Astrocyte (in vitro differentiated cells and primary cell): Measurements from ENCODE around the gene FRS2. TPM values are rescaled to one million over a fixed set of nuclear protein-coding genes. Genes with fewer than 3 reads are reported as not detected.

Experiments used
- DNase-seq: peaks from one replicate; pipeline ENCODE4 v3.0.0-alpha.2; 2010; ENCODE audit warnings: low read depth
- FAIRE-seq: peaks from 2 replicates; lab custom pipeline; 2011; peaks lifted over from hg19 to GRCh38; lab: Jason Lieb, UNC
- H2AFZ ChIP-seq: 2 replicates; pipeline ENCODE4 v1.6.0; 2012; ENCODE audit warnings: low read depth, low read length, inconsistent platforms
- H3K27ac ChIP-seq: 2 replicates; pipeline ENCODE4 v1.5.1; 2011; ENCODE audit warnings: low read depth, low read length, inconsistent platforms
- H3K27me3 ChIP-seq: 2 replicates; pipeline ENCODE4 v1.6.0; 2011; ENCODE audit warnings: low read length, inconsistent platforms; ENCODE audit not compliant: insufficient read depth
- H3K36me3 ChIP-seq: 2 replicates; pipeline ENCODE4 v1.5.1; 2011; ENCODE audit warnings: low read length, inconsistent platforms; ENCODE audit not compliant: insufficient read depth
- H3K4me1 ChIP-seq: 2 replicates; pipeline ENCODE4 v1.5.1; 2011; ENCODE audit warnings: low read length, inconsistent platforms; ENCODE audit not compliant: insufficient read depth
- H3K4me2 ChIP-seq: 2 replicates; pipeline ENCODE4 v1.6.0; 2012; ENCODE audit warnings: low read length, inconsistent platforms
- H3K4me3 ChIP-seq: 2 replicates; pipeline ENCODE4 v1.5.1; 2011; ENCODE audit warnings: low read depth, mild to moderate bottlenecking, low read length, inconsistent platforms; ENCODE audit not compliant: insufficient read depth
- H3K79me2 ChIP-seq: 2 replicates; pipeline ENCODE4 v1.6.0; 2012; ENCODE audit warnings: mild to moderate bottlenecking, low read length, inconsistent platforms; ENCODE audit not compliant: insufficient read depth
- H3K9ac ChIP-seq: 2 replicates; pipeline ENCODE4 v1.6.0; 2012; ENCODE audit warnings: mild to moderate bottlenecking, low read length, inconsistent platforms
- H3K9me3 ChIP-seq: 2 replicates; pipeline ENCODE4 v1.5.1; 2012; ENCODE audit warnings: low read depth, mild to moderate bottlenecking, low read length, inconsistent platforms; ENCODE audit not compliant: insufficient read depth
- H4K20me1 ChIP-seq: 2 replicates; pipeline ENCODE4 v1.6.0; 2012; ENCODE audit warnings: low read length, inconsistent platforms; ENCODE audit not compliant: insufficient read depth
- H3K27ac Mint-ChIP-seq: one replicate; pipeline ENCODE4 v1.8.0; 2021; ENCODE audit warnings: mild to moderate bottlenecking, mixed read lengths; ENCODE audit not compliant: unreplicated experiment
- H3K27me3 Mint-ChIP-seq: one replicate; pipeline ENCODE4 v1.8.0; 2021; ENCODE audit warnings: low read depth, mixed read lengths; ENCODE audit not compliant: unreplicated experiment
- H3K36me3 Mint-ChIP-seq: one replicate; pipeline ENCODE4 v1.8.0; 2021; ENCODE audit warnings: low read depth, mixed read lengths; ENCODE audit not compliant: unreplicated experiment
- H3K4me1 Mint-ChIP-seq: one replicate; pipeline ENCODE4 v1.8.0; 2021; ENCODE audit warnings: low read depth, mixed read lengths; ENCODE audit not compliant: unreplicated experiment
- H3K4me3 Mint-ChIP-seq: one replicate; pipeline ENCODE4 v1.8.0; 2021; ENCODE audit warnings: mild to moderate bottlenecking, moderate library complexity, mixed read lengths; ENCODE audit not compliant: unreplicated experiment
- H3K9me3 Mint-ChIP-seq: one replicate; pipeline ENCODE4 v1.8.0; 2021; ENCODE audit warnings: mild to moderate bottlenecking, mixed read lengths; ENCODE audit not compliant: unreplicated experiment
- CTCF ChIP-seq: IDR thresholded peaks from 2 replicates; pipeline ENCODE4 v1.5.1; 2011; ENCODE audit warnings: low read depth, mild to moderate bottlenecking, inconsistent platforms, low read length, moderate library complexity; ENCODE audit not compliant: insufficient read depth
- EZH2 ChIP-seq: IDR thresholded peaks from 2 replicates; pipeline ENCODE4 v1.6.1; 2012; ENCODE audit warnings: mild to moderate bottlenecking, low read length, inconsistent platforms; ENCODE audit not compliant: insufficient read depth
- total RNA-seq: library from RNA; stranded (reverse); gene quantifications from 2 replicates; pipeline ENCODE4 v1.2.1, GENCODE V29; 2021

The FRS2 gene
- total RNA-seq, 1 donor from 2014 or later = 60.9 TPM

GRCh38 chr12:69570000-69570516 is 99.9 kb downstream of the FRS2 start:
- Histone ChIP-seq H3K9me3 (no peaks in the 10 kb centered on the region), H3K9ac (peak overlapping the region; percentile 63), H3K79me2 (peaks cover 8% of the 10 kb centered on the region), H3K4me3 (peak overlapping the region; percentile 30), H2AFZ (no peak overlapping the region), H3K4me1 (peaks cover 20% of the 10 kb centered on the region), H3K27me3 (no peaks in the 10 kb centered on the region), H3K36me3 (peaks cover 29% of the 10 kb centered on the region), H3K27ac (peak overlapping the region; percentile 85), H4K20me1 (no peaks in the 10 kb centered on the region), H3K4me2 (peak overlapping the region; percentile 67)
- TF ChIP-seq EZH2 (no peak), CTCF (no peak)
- Mint-ChIP-seq H3K27me3 (no peaks in the 10 kb centered on the region), H3K9me3 (no peaks in the 10 kb centered on the region), H3K4me1 (peaks cover 17% of the 10 kb centered on the region), H3K4me3 (no peak overlapping the region), H3K27ac (peak overlapping the region; percentile 69), H3K36me3 (peaks cover 8% of the 10 kb centered on the region)
- DNase-seq = peak; percentile 95
- peak; percentile 97 for FAIRE-seq

- Mint-ChIP-seq H3K27ac (no peak overlapping the region), H3K36me3 (peaks cover 8% of the 10 kb centered on the region), H3K27me3 (no peaks in the 10 kb centered on the region), H3K4me1 (peaks cover 20% of the 10 kb centered on the region), H3K9me3 (no peaks in the 10 kb centered on the region), H3K4me3 (no peak overlapping the region)
- H3K9me3 ChIP-seq = no peaks in the 10 kb centered on the region
- peak overlapping the region; percentile 85 for H3K27ac ChIP-seq
- DNase-seq (peak; percentile 55), FAIRE-seq (no peak)
- TF ChIP-seq EZH2 = no peak
- TF ChIP-seq CTCF = peak; percentile 88
- H3K9ac ChIP-seq = peak overlapping the region; percentile 63
- H3K27me3 ChIP-seq = no peaks in the 10 kb centered on the region
- H3K4me2 ChIP-seq = peak overlapping the region; percentile 67
- peaks cover 30% of the 10 kb centered on the region for H3K36me3 ChIP-seq
- peaks cover 8% of the 10 kb centered on the region for H3K79me2 ChIP-seq
- peaks cover 25% of the 10 kb centered on the region for H3K4me1 ChIP-seq
- H4K20me1 ChIP-seq = no peaks in the 10 kb centered on the region
- H2AFZ ChIP-seq = no peak overlapping the region
- peak overlapping the region; percentile 30 for H3K4me3 ChIP-seq
Observed at GRCh38 chr12:69570545-69571399, 100.6 kb downstream of the FRS2 start.
